Measurements from ENCODE around the gene PRKAR2A. TPM values are rescaled to one million over a fixed set of nuclear protein-coding genes. Genes with fewer than 3 reads are reported as not detected.

The PRKAR2A gene
- total and polyA plus RNA-seq, 10 of the 15 experiments (the other 5 are each of a cell fraction or from before 2014, with no cell fraction given), result 9.8 to 46.2 (median 13.2) TPM

GRCh38 chr3:48848816-48849515 is 1.3 kb upstream of the PRKAR2A start:
- no peak overlapping the region for H3K4me2 ChIP-seq (ENCODE audit: control insufficient read depth, insufficient read depth)
- SMC1A ChIA-PET (ENCODE audit: uncharacterized antibody, unreplicated experiment), result no interaction called here

More at GRCh38 chr3:48848816-48849515, 1.3 kb upstream of the PRKAR2A start:
- H3K27me3 ChIP-seq (replicated peaks in 1 of 2; ENCODE audit: control insufficient read depth in 2 of 2, insufficient read depth in 2 of 2, low read length in 1 of 2), result no peaks in the 10 kb centered on the region
- TF ChIP-seq KDM1A (IDR thresholded peaks at IDR 0.05; ENCODE audit: borderline replicate concordance) (no peak), RCOR1 (conservative IDR thresholded peaks at IDR 0.05; ENCODE audit: low read depth, low read length) (no peak), SIX5 (IDR thresholded peaks at IDR 0.05; ENCODE audit: low read depth, low read length, severe bottlenecking) (no peak), SUPT20H (IDR thresholded peaks at IDR 0.05; ENCODE audit: borderline replicate concordance, control insufficient read depth, low read depth, low read length) (no peak), STAT3 (IDR thresholded peaks at IDR 0.05; ENCODE audit: low read depth, low read length) (no peak), WRNIP1 (IDR thresholded peaks at IDR 0.05; ENCODE audit: borderline replicate concordance, low read depth, low read length) (no peak), STAT1 (conservative IDR thresholded peaks at IDR 0.05) (no peak), GABPA (IDR thresholded peaks at IDR 0.05; ENCODE audit: low read depth) (no peak), RAD21 (IDR thresholded peaks at IDR 0.05; ENCODE audit: insufficient read depth, low read depth, low read length) (no peak), NR2F1 (conservative IDR thresholded peaks at IDR 0.05) (no peak), CHD2 (IDR thresholded peaks at IDR 0.05; ENCODE audit: borderline replicate concordance, low read depth, low read length) (no peak), USF2 (IDR thresholded peaks at IDR 0.05; ENCODE audit: borderline replicate concordance, low read depth, low read length) (no peak)
- TF ChIP-seq, protein P1, sequence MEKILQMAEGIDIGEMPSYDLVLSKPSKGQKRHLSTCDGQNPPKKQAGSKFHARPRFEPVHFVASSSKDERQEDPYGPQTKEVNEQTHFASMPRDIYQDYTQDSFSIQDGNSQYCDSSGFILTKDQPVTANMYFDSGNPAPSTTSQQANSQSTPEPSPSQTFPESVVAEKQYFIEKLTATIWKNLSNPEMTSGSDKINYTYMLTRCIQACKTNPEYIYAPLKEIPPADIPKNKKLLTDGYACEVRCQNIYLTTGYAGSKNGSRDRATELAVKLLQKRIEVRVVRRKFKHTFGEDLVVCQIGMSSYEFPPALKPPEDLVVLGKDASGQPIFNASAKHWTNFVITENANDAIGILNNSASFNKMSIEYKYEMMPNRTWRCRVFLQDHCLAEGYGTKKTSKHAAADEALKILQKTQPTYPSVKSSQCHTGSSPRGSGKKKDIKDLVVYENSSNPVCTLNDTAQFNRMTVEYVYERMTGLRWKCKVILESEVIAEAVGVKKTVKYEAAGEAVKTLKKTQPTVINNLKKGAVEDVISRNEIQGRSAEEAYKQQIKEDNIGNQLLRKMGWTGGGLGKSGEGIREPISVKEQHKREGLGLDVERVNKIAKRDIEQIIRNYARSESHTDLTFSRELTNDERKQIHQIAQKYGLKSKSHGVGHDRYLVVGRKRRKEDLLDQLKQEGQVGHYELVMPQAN (conservative IDR thresholded peaks at IDR 0.05), result no peak
- TF ChIP-seq, protein P2, sequence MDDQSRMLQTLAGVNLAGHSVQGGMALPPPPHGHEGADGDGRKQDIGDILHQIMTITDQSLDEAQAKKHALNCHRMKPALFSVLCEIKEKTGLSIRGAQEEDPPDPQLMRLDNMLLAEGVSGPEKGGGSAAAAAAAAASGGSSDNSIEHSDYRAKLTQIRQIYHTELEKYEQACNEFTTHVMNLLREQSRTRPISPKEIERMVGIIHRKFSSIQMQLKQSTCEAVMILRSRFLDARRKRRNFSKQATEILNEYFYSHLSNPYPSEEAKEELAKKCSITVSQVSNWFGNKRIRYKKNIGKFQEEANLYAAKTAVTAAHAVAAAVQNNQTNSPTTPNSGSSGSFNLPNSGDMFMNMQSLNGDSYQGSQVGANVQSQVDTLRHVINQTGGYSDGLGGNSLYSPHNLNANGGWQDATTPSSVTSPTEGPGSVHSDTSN (IDR thresholded peaks at IDR 0.05; ENCODE audit: insufficient replicate concordance, low read depth, low read length), result no peak
- TF ChIP-seq, protein P3, sequence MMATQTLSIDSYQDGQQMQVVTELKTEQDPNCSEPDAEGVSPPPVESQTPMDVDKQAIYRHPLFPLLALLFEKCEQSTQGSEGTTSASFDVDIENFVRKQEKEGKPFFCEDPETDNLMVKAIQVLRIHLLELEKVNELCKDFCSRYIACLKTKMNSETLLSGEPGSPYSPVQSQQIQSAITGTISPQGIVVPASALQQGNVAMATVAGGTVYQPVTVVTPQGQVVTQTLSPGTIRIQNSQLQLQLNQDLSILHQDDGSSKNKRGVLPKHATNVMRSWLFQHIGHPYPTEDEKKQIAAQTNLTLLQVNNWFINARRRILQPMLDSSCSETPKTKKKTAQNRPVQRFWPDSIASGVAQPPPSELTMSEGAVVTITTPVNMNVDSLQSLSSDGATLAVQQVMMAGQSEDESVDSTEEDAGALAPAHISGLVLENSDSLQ (IDR thresholded peaks at IDR 0.05), result no peak
- intact Hi-C loops (cut with micrococcal nuclease; ENCODE audit: unreplicated experiment), result loop anchor here (5.0 kb wide), 1 partner anchor 48 kb away; the partner anchor contains the start of gene SLC25A20
- no peak overlapping the region for H3K27ac ChIP-seq (ENCODE audit: control insufficient read depth, insufficient read depth)
- ChIA-PET RAD21 (ENCODE audit: unreplicated experiment) (interaction anchor here (0.7 kb wide), 1 partner anchor 48 kb away, joined by 4 read pairs; no protein-coding TSS in a partner anchor), POLR2A (no interaction called here), CTCF (no interaction called here)
- DNase-seq (ENCODE audit: low read depth, low spot score) (no peak), FAIRE-seq (no peak), ATAC-seq (no peak)
- no peaks in the 10 kb centered on the region for H3K9me3 ChIP-seq (replicated peaks; ENCODE audit: control insufficient read depth, insufficient read depth, low read length)
- no peaks in the 10 kb centered on the region for H3K36me3 ChIP-seq (ENCODE audit: control insufficient read depth in 2 of 2, insufficient read depth in 2 of 2, low read length in 1 of 2)
- no peak overlapping the region for H2AFZ ChIP-seq (ENCODE audit: control insufficient read depth, low read depth, low read length)
- H3K9ac ChIP-seq (ENCODE audit: control insufficient read depth, insufficient read depth, low read length), result no peak overlapping the region
- H3K4me1 ChIP-seq (ENCODE audit: control insufficient read depth, insufficient read depth, low read length), result peaks cover 8% of the 10 kb centered on the region
- peaks cover 8% of the 10 kb centered on the region for H3K79me2 ChIP-seq (ENCODE audit: control insufficient read depth, insufficient read depth, low read length)
- no peak overlapping the region for H3K4me3 ChIP-seq
- no peaks in the 10 kb centered on the region for H4K20me1 ChIP-seq (ENCODE audit: control insufficient read depth, insufficient read depth)
- no TSS peak for BruUV-seq (replicated peaks)
- in situ Hi-C loops (cut with MboI), result no loop called here
- WGBS (ENCODE audit: insufficient coverage, insufficient replicate concordance, low lambda C conversion rate, missing lambda C conversion rate), result over 99% methylated on average over 8 of the region's 8 CpGs
